CD14-positive monocyte (primary cell): ENCODE measurements around the gene B4GALT2. TPM values are rescaled to one million over a fixed set of nuclear protein-coding genes. Genes with fewer than 3 reads are reported as not detected.

Experiments
- DNase-seq, 3 donors: peaks; one replicate each; pipeline ENCODE4 v3.0.0-alpha.2; 2011 to 2022
- H2AFZ ChIP-seq: 2 replicates; pipeline ENCODE4 v1.6.0; 2012; ENCODE audit warnings: mild to moderate bottlenecking, low read depth, low read length, inconsistent platforms; ENCODE audit not compliant: insufficient read depth, poor library complexity, severe bottlenecking
- H3K27ac ChIP-seq, 2 donors: 1 replicate in 1 of 2; 2 replicates in 1 of 2; pipeline ENCODE4 v1.5.1; 2012 to 2013; ENCODE audit warnings: low read length in 2 of 2, control low read depth in 1 of 2, inconsistent platforms in 1 of 2, low read depth in 1 of 2, mild to moderate bottlenecking in 1 of 2
- H3K27me3 ChIP-seq, 2 donors: one replicate each; pipeline versions ENCODE4 v1.6.0 to v1.6.1; 2011 to 2013; ENCODE audit warnings: low read length in 2 of 2; ENCODE audit not compliant: control insufficient read depth in 2 of 2, insufficient read depth in 2 of 2
- H3K36me3 ChIP-seq, 2 donors: replicated peaks in 1 of 2; 1 replicate in 1 of 2; 2 replicates in 1 of 2; pipeline versions ENCODE4 v1.5.1 to v1.6.1; 2012 to 2013; ENCODE audit warnings: low read length in 2 of 2, control low read depth in 1 of 2, inconsistent platforms in 1 of 2, mild to moderate bottlenecking in 1 of 2; ENCODE audit not compliant: insufficient read depth in 2 of 2, control insufficient read depth in 1 of 2
- H3K4me1 ChIP-seq, 2 donors: 1 replicate in 1 of 2; 2 replicates in 1 of 2; pipeline versions ENCODE4 v1.5.1 to v1.6.1; 2012 to 2013; ENCODE audit warnings: low read length in 2 of 2, control low read depth in 1 of 2, inconsistent platforms in 1 of 2, mild to moderate bottlenecking in 1 of 2, moderate library complexity in 1 of 2; ENCODE audit not compliant: insufficient read depth in 2 of 2, control insufficient read depth in 1 of 2
- H3K4me2 ChIP-seq: replicated peaks from 2 replicates; pipeline ENCODE3; 2012; ENCODE audit warnings: low read length, moderate library complexity, mild to moderate bottlenecking; ENCODE audit not compliant: poor library complexity, severe bottlenecking; ENCODE audit errors: extremely low read depth
- H3K4me3 ChIP-seq, 3 experiments: fragments of 200-600 bp in 1 of 3; sonication (generic) in 1 of 3; replicated peaks in 1 of 3; 1 replicate in 2 of 3; 2 replicates in 1 of 3; pipeline ENCODE4 v1.5.1; 2011 to 2013; ENCODE audit warnings: low read length in 3 of 3, mild to moderate bottlenecking in 3 of 3, control low read depth in 2 of 3, low read depth in 2 of 3, inconsistent platforms in 1 of 3, moderate library complexity in 1 of 3
- H3K79me2 ChIP-seq: 2 replicates; pipeline ENCODE4 v1.6.0; 2012; ENCODE audit warnings: mild to moderate bottlenecking, control low read depth, inconsistent platforms, low read length, moderate library complexity; ENCODE audit not compliant: insufficient read depth
- H3K9ac ChIP-seq: 2 replicates; pipeline ENCODE4 v1.6.0; 2017; ENCODE audit warnings: low read length, mild to moderate bottlenecking; ENCODE audit not compliant: insufficient read depth, poor library complexity, severe bottlenecking
- H3K9me3 ChIP-seq, 2 donors: replicated peaks in 1 of 2; 1 replicate in 1 of 2; 2 replicates in 1 of 2; pipeline versions ENCODE4 v1.5.1 to v1.6.1; 2012 to 2013; ENCODE audit warnings: low read length in 2 of 2, control low read depth in 1 of 2; ENCODE audit not compliant: control insufficient read depth in 1 of 2, insufficient read depth in 1 of 2
- H4K20me1 ChIP-seq: 2 replicates; pipeline ENCODE4 v1.6.0; 2012; ENCODE audit warnings: mild to moderate bottlenecking, low read length, control low read depth, moderate library complexity; ENCODE audit not compliant: insufficient read depth
- H3K27ac Mint-ChIP-seq, 7 donors: one replicate each; pipeline ENCODE4 v1.8.0; 2020; ENCODE audit warnings: mild to moderate bottlenecking in 7 of 7, mixed read lengths in 7 of 7, moderate library complexity in 6 of 7, inconsistent platforms in 2 of 7
- H3K27me3 Mint-ChIP-seq, 3 donors: one replicate each; pipeline ENCODE4 v1.8.0; 2021 to 2022; ENCODE audit warnings: low read depth in 3 of 3, mild to moderate bottlenecking in 3 of 3, mixed read lengths in 3 of 3, moderate library complexity in 3 of 3, inconsistent platforms in 1 of 3
- H3K36me3 Mint-ChIP-seq, 2 donors: one replicate each; pipeline ENCODE4 v1.8.0; 2020; ENCODE audit warnings: mixed read lengths in 2 of 2, inconsistent platforms in 1 of 2, mild to moderate bottlenecking in 1 of 2
- H3K4me1 Mint-ChIP-seq: one replicate; pipeline ENCODE4 v1.8.0; 2020; ENCODE audit warnings: mild to moderate bottlenecking, mixed read lengths
- H3K4me3 Mint-ChIP-seq, 2 donors: one replicate each; pipeline ENCODE4 v1.8.0; 2020; ENCODE audit warnings: mild to moderate bottlenecking in 2 of 2, mixed read lengths in 2 of 2, moderate library complexity in 1 of 2
- H3K9me3 Mint-ChIP-seq, 7 donors: one replicate each; pipeline ENCODE4 v1.8.0; 2020 to 2022; ENCODE audit warnings: mixed read lengths in 7 of 7, mild to moderate bottlenecking in 6 of 7, moderate library complexity in 6 of 7, inconsistent platforms in 2 of 7
- WGBS: methylation state at CpG from one replicate; pipeline ENCODE4 v1.1.5; 2013; ENCODE audit warnings: missing lambda C conversion rate; ENCODE audit not compliant: insufficient coverage; 5-methylcytosine and 5-hydroxymethylcytosine counted together
- intact Hi-C, 2 donors: fragments of 100-400 bp; cut with micrococcal nuclease; formaldehyde crosslinking; loops; one replicate each; pipeline versions ENCODE4 v1.15.0 to v1.15.1; 2023
- polyA plus RNA-seq, 3 donors: library from polyadenylated mRNA; depleted of rRNA in 1 of 3; unstranded in 2 of 3; stranded (reverse) in 1 of 3; fragments of 300-500 nt in 2 of 3; fragments of >200 nt in 1 of 3; fragmentation: Illumina TruSeq in 2 of 3; gene quantifications; 1 replicate in 2 of 3; 2 replicates in 1 of 3; pipeline ENCODE4 v1.2.3, GENCODE V29; 2012 to 2021
- TF ChIP-seq, protein P1 (sequence below): fragments of 200-600 bp; IDR thresholded peaks from one replicate; pipeline ENCODE4 v1.8.0; 2022; ENCODE audit warnings: antibody characterized with exemption, mild to moderate bottlenecking

The B4GALT2 gene
- polyA plus RNA-seq, 3 donors = 0.30 to 0.35 TPM; not detected in 1

DNA sequence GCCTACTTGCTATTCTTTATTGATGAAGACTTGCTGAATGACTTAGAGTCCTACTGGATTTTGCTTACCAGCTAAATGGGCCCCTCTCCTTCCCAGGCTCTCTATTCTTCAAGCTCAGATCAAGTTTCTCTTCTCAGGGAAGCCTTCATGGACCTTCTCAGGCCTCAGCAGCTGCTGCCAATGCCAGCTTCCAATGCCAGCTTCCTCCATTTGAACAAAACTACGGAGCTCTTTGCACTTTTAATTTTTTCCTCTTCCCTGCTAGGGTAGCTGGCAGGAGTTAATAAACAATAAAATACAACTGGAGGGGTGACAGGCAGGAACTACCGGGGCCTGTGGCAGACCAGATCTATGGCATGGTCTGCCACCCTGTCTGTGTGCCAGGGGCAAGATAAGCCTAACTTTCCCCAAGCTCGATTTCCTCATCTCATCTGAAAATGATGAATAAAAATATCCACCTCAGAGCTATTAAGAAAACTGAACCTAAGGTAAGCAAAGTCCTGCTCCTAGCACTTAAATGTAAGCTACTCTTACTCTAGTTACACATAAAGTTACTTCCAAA lies 33.3 kb upstream of the B4GALT2 start:
- intact Hi-C loops = loop anchor here (1.0 to 10.0 kb wide), 4 partner anchors 29 to 291 kb away; partner anchors contain the start of genes ATP6V0B (in 2 of the 2), KDM4A (in 1 of the 2) and ST3GAL3 (in 1 of the 2)
- Histone ChIP-seq H3K4me2 (peak overlapping the region; percentile 98), H3K79me2 (peaks cover 21% of the 10 kb centered on the region), H3K27ac (peak overlapping the region in 1 of 2 donors; percentile 98), H3K4me3 (peak overlapping the region; percentile 61 to 91 (median 66)), H2AFZ (peak overlapping the region; percentile 97), H4K20me1 (no peaks in the 10 kb centered on the region), H3K36me3 (peaks cover 8 to 20% of the 10 kb centered on the region in 2 donors), H3K9ac (peak overlapping the region; percentile 98), H3K27me3 (no peaks in the 10 kb centered on the region), H3K9me3 (no peaks in the 10 kb centered on the region), H3K4me1 (peaks cover 20 to 25% of the 10 kb centered on the region in 2 donors)
- Mint-ChIP-seq H3K27ac (peak overlapping the region; percentile 50 to 98 (median 92)), H3K27me3 (no peaks in the 10 kb centered on the region), H3K9me3 (no peaks in the 10 kb centered on the region), H3K4me3 (peak overlapping the region; percentile 88 to 95), H3K4me1 (peaks cover 49% of the 10 kb centered on the region), H3K36me3 (peaks cover 12 to 13% of the 10 kb centered on the region in 2 donors)
- WGBS = 0% methylated on average over 1 of the region's 3 CpGs
- DNase-seq = no peak
- TF ChIP-seq, protein P1, sequence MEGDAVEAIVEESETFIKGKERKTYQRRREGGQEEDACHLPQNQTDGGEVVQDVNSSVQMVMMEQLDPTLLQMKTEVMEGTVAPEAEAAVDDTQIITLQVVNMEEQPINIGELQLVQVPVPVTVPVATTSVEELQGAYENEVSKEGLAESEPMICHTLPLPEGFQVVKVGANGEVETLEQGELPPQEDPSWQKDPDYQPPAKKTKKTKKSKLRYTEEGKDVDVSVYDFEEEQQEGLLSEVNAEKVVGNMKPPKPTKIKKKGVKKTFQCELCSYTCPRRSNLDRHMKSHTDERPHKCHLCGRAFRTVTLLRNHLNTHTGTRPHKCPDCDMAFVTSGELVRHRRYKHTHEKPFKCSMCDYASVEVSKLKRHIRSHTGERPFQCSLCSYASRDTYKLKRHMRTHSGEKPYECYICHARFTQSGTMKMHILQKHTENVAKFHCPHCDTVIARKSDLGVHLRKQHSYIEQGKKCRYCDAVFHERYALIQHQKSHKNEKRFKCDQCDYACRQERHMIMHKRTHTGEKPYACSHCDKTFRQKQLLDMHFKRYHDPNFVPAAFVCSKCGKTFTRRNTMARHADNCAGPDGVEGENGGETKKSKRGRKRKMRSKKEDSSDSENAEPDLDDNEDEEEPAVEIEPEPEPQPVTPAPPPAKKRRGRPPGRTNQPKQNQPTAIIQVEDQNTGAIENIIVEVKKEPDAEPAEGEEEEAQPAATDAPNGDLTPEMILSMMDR = no peak

DNA sequence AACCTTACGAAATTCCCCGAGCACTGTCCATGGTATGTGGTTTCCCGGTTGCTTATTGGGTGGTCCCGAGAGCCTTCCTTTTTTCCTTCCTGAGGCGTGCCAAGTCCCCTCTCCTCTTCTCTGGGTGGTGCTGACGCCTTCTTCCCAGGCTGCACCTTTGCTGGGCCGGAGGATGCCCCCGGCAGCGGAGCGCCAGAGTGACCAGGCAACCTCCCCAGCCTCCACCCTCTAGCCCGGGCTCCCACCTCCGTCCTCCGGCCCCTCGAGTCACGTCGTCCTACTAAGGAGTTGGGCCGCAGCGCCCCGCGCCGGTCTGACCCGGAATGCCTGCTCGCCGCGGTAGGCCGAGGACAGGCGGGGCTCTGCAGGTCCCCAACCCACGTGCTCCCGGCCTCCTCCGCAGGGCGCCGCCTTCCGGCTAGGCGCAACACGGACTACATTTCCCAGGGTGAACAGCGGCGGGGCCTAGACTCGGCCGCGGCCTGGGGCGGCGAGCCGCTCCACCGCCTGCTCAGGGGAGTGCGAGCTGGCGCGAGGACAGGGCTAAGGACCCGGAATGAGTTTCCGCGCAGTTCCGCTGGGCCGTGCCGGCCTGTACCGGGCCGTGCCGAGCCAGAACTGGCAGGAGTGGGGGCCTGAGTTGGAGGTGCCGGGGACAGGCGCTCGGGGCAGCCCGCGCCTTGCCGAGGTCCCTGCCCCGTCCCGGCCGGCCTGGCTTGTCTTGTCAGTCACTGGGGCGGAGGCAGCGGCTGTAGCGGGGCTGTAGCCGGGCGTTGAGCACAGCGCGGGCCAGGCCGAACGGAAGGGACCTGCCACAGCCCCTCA lies 32.6 kb upstream of the B4GALT2 start, which contains the start of gene IPO13:
Gene IPO13, plus strand, starts transcription at position 715 of the 825 bp plus-strand sequence. CDS start 651 bp downstream, outside the sequence.
- Mint-ChIP-seq H3K9me3 (no peaks in the 10 kb centered on the region), H3K27me3 (no peaks in the 10 kb centered on the region), H3K27ac (peak within 1 kb of the TSS; percentile 90 to 98 (median 97)), H3K4me3 (peak within 1 kb of the TSS; percentile 88 to 95), H3K4me1 (peaks cover 49% of the 10 kb centered on the region), H3K36me3 (peaks cover 14 to 17% of the 10 kb centered on the region in 2 donors)
- peak within 1 kb of the TSS; percentile 98 for H3K4me2 ChIP-seq
- TF ChIP-seq, protein P1 = peak; percentile 81
- H3K27me3 ChIP-seq = no peaks in the 10 kb centered on the region
- no peaks in the 10 kb centered on the region for H3K9me3 ChIP-seq
- peaks cover 20 to 25% of the 10 kb centered on the region in 2 donors for H3K4me1 ChIP-seq
- peak within 1 kb of the TSS; percentile 61 to 91 (median 66) for H3K4me3 ChIP-seq
- H3K79me2 ChIP-seq = peaks cover 23% of the 10 kb centered on the region
- intact Hi-C loops = loop anchor here (1.0 to 10.0 kb wide), 4 partner anchors 28 to 292 kb away; partner anchors contain the start of genes ATP6V0B (in 2 of the 2), KDM4A (in 1 of the 2) and ST3GAL3 (in 1 of the 2)
- peak within 1 kb of the TSS; percentile 30 to 98 for H3K27ac ChIP-seq
- WGBS = under 1% methylated on average over 71 of the region's 74 CpGs
- H3K36me3 ChIP-seq = peaks cover 12 to 25% of the 10 kb centered on the region in 2 donors
- no peaks in the 10 kb centered on the region for H4K20me1 ChIP-seq
- peak; percentile 90 to 96 (median 94) for DNase-seq
- peak within 1 kb of the TSS; percentile 98 for H3K9ac ChIP-seq
- peak within 1 kb of the TSS; percentile 97 for H2AFZ ChIP-seq
